Stimulated activated CD8-positive, alpha-beta memory T cell treated with anti-CD3 and anti-CD28 coated beads, Interleukin-15, amount 100 ng/mL, for 48 hours (primary cell): Measurements from ENCODE around the gene BEND6.
A peak's percentile ranks its signal among the peaks of the same experiment; 100 is the strongest.
"Not testable (repeated sequence)": the region's sequence is repeated elsewhere in the genome, so short reads cannot be mapped to it uniquely, and the experiment has no call there.

Experiments used
- DNase-seq, 2 donors: peaks; one replicate each; pipeline ENCODE4 v3.0.0-alpha.2; 2020; ENCODE audit warnings: low read depth in 2 of 2

Gene BEND6

GRCh38 chr6:57033228-57033627, 78.3 kb downstream of the BEND6 start:
- DNase-seq, result no peak

DNA sequence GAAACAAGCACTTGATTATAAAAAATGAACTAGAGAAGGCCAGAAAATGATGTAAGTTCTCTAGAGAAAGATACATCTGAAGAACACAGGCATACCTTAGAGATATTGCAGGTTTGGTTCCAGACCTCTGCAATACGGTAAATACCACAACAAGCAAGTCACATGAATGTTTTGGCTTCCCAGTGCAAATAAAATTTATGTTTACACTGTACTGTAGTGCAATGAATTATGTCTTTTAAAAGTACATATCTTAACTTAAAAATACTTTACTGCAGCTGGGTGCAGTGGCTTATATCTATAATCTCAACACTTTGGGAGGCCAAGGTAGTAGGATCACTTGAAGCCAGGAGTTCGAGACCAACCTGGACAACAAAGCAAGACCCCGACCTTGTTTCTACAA, 80.6 kb downstream of the BEND6 start:
- no peak for DNase-seq

DNA sequence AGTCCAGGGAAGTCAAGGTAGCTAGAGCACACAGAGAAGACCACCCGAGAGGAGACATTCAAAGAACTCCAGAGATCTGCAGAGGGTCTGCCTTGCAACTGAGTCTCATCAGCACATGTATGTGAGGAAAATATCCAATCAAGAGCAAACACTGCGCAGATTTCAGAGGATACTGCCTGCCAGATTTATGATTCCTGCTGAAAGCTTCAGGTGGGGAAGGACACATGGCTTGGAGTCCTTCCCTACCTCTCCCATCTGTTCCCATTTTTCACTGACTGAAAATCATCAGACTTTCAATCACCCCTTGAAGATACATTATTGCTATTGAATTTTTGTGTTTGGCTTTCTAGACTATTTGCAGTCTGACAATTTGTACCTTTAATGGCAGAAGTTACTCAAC, 84.0 kb downstream of the BEND6 start:
- DNase-seq, result no peak

- DNase-seq, result no peak
Measured at GRCh38 chr6:57040011-57040410, 85.1 kb downstream of the BEND6 start.

DNA sequence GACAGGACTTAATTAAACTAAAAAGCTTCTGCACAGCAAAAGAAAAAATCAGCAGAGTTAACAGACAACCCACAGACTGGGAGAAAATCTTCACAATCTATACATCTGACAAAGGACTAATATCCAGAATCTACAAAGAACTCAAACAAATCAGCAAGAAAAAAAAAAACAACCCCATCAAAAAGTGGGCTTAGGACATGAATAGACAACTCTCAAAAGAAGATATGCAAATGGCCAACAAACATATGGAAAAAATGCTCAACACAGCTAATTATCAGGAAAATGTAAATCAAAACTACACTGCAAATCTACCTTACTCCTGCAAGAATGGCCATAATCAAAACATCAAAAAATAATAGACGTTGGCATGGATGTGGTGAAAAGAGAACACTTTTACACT, 89.2 kb downstream of the BEND6 start:
- DNase-seq, result not testable (repeated sequence)

- no peak for DNase-seq
Measured at GRCh38 chr6:57044568-57044967, 89.7 kb downstream of the BEND6 start.

DNA sequence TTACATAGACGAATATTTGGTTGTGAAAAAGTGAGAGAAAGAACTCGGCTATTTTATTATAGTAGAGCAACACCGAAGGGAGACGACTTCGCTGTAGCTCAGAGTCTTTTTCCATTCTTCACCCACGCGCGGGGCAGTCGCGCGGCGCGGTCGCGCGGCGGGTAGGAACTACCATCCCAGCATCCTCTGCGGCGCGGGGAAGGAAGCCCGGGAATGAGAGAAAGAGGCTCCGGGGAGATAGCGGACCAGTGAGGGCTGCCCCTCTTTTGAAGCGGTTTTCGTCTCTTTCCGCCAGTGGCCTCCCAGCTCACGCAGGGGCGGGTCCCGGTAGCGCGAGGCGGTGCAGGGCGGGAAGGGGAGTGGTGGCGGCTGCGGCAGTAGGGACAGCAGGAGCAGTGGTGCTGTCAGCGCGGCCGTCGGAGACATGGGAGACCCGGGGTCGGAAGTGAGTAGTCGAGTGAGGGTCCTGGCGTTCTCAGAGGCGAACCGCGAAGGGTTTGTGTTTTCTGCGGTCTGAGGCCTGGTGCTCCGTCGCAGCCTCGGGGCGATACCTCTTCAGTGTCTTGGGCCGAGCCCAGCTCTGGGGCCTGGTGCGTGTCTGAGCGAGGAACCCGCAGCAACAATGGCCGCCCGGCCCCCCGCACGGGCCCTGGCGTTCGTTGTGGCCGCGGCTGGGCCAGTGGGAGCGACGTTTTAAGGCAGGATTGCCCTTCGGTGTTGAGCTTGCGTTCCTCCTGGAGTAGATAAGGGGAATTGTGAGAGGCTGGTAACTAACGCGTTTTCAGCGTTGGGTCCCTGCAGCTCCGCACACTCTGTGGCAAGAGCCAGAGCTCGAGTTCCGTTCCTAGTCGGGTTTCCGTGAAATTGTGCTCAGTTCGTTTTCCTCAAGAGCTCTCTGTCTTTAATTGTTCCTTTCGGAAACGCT, 91.7 kb downstream of the BEND6 start, which contains the start of gene KIAA1586:
TSS of gene KIAA1586 (plus strand) at position 362 of the 925 bp plus-strand sequence. CDS start at position 425, 63 bp downstream.
- peak; percentile 78 to 81 for DNase-seq

GRCh38 chr6:57047257-57047585, 92.3 kb downstream of the BEND6 start:
- DNase-seq, result not testable (repeated sequence)

- not testable (repeated sequence) for DNase-seq
Measured at GRCh38 chr6:57047859-57048258, 93.0 kb downstream of the BEND6 start.

- DNase-seq, result no peak
Measured at GRCh38 chr6:57048577-57048976, 93.7 kb downstream of the BEND6 start.

DNA sequence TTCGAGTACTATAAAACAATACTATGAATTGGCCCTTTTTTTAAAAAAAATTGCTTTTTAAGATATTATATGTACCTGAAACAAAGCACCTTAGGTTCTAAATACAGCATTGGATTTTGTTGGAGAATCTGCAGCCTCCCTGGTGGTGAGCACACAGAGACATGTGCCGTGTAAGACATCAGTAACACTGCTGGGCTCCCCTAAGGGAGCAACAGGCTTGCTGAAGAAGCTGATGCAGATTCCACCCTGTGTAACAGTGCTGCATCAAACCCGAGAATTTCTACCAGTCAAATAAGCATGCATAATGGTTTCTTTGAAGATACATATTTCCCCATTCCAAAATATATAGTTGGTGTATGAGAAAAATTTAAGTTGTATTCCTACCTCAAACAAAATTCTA, 108.9 kb downstream of the BEND6 start:
- no peak for DNase-seq

DNA sequence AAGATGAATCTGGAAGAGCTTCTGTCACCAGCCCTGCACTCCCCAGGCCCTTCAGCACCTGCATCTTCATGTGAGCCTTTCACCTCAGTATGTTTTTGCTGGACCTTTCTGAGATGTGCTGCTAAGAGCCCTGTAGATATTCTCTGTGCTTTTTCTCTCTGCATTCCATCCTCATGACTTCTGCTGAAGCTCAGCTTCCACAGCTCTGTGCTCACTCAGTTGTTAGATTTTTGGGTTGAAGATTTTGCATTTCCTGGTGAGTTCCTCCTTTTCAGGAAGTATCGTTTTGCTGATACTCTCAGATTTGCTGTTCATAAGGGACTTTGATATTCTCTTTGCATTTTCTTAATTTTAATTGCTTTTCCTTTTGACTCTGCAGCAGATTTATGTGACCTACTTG, 109.9 kb downstream of the BEND6 start:
- DNase-seq, result no peak

DNA sequence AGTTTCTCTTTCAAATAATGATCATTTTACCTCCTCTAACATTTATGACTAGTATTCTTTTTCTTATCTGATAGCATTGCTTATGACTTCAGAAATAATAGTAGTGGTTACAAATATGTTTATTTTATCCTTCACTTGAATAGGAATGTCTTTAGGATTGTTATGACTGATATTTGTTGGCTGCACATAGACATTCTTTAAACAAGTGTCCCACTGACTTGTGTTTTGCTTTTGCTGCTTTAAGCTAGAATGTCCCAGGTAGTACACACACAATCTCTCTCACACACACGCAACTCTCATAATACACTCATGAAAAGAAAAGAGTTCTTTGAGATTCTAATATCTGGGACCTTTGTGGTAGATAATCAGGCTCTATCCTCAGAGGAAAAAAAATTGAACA, 113.2 kb downstream of the BEND6 start:
- no peak for DNase-seq

GRCh38 chr6:57069228-57069627, 114.3 kb downstream of the BEND6 start:
- no peak for DNase-seq

DNA sequence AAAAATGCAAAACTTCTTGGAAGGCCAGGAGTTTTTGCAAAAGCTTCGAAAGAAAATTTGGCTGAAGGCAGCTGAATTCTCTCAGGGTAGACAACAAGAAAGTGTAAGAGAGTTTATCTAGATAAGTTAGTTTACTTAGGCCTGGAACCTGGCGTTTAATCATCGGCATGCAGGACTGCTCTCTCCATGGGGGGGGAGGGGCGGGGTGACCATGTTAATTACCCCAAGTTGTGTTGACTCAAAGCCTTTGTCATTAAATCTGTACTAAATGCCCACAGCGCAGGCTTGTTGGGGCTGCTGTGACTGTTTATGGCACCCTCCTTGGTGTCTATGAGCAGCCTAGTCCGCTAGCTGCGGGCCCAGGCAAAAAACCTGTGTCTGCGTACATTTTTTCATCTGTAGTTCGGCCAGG, 115.0 kb downstream of the BEND6 start:
- DNase-seq, result no peak

DNA sequence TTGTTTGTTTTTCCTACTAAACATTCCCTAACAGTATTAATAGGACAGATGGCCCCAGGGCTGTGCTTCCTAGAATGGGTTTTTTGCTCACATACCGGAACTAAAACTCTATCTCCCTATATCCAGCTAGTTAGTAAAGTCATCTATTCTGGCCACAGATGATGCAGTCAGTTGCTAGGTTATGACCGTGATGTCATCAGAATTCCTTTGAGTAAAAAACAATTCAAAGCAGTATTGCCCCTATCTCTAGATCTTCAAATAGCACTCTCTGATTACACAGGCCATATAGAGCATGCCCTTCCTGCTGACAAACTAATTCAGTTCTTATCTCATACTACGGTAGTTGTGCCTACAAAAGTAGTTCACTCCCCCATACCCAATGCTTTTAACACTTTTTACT, 117.2 kb downstream of the BEND6 start:
- DNase-seq, result no peak

DNA sequence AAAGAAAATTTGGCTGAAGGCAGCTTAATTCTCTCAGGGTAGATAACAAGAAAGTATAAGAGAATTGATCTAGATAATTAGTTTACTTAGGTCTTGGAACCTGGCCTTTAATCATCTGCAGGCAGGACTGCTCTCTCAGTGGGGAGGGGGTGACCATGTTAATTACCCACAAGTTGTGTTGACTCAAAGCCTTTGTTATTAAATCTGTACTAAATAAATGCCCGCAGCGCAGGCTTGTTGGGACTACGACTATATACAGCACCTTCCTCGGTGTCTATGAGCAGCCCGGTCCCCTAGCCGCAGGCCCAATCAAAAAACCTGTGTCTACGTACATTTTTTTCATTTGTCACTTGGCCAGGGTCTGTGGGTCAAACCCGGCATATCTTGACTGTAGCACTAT, 119.5 kb downstream of the BEND6 start:
- no peak for DNase-seq

DNA sequence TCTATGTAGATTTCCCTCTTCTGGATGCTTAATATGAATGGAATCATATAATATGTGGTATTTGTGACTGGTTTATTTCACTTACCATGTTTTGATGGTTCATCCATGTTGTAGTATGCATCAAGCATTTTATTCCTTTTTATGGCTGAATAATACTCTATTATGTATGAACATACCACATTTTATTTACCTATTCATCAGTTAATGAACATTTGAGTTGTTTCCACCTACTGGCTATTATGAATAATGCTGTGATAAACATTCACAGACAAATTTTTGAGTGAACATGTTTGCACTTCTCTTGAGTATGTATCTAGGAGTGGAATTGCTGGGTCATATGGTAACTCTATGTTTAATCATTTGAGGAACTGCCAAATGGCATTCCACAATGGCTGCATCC, 120.2 kb downstream of the BEND6 start:
- no peak for DNase-seq
